COLO668 (cell line): ENCODE data around the gene RAPGEF1.
"Not testable (repeated sequence)": the region's sequence is repeated elsewhere in the genome, so short reads cannot be mapped to it uniquely, and the experiment has no call there.

Experiments used
- DNase-seq: peaks from one replicate; lab custom pipeline; 2025; ENCODE audit not compliant: unreplicated experiment; lab: John Stamatoyannopoulos, UW

RAPGEF1 gene

GRCh38 chr9:131673531-131673930, 66.3 kb downstream of the RAPGEF1 start:
- DNase-seq: no peak

GRCh38 chr9:131673068-131673467, 66.8 kb downstream of the RAPGEF1 start:
- no peak for DNase-seq

- no peak for DNase-seq
Observed at GRCh38 chr9:131672451-131672850, 67.4 kb downstream of the RAPGEF1 start.

GRCh38 chr9:131671133-131671520, 68.7 kb downstream of the RAPGEF1 start:
- no peak for DNase-seq

GRCh38 chr9:131670247-131671132, 69.4 kb downstream of the RAPGEF1 start:
- no peak for DNase-seq

- DNase-seq: no peak
Observed at GRCh38 chr9:131669269-131670157, 70.4 kb downstream of the RAPGEF1 start.

GRCh38 chr9:131668439-131669268, 71.2 kb downstream of the RAPGEF1 start:
- DNase-seq: peak; percentile 11

- no peak for DNase-seq
Observed at GRCh38 chr9:131668057-131668438, 71.8 kb downstream of the RAPGEF1 start.

- no peak for DNase-seq
Observed at GRCh38 chr9:131667576-131667975, 72.3 kb downstream of the RAPGEF1 start.

- no peak for DNase-seq
Observed at GRCh38 chr9:131666774-131667173, 73.1 kb downstream of the RAPGEF1 start.

GRCh38 chr9:131666029-131666428, 73.8 kb downstream of the RAPGEF1 start:
- no peak for DNase-seq

- no peak for DNase-seq
Observed at GRCh38 chr9:131663288-131663687, 76.6 kb downstream of the RAPGEF1 start.

GRCh38 chr9:131662289-131662621, 77.6 kb downstream of the RAPGEF1 start:
- DNase-seq: not testable (repeated sequence)

GRCh38 chr9:131661568-131662288, 78.1 kb downstream of the RAPGEF1 start:
- DNase-seq: no peak

GRCh38 chr9:131660466-131661405, 79.1 kb downstream of the RAPGEF1 start:
- DNase-seq: no peak

- no peak for DNase-seq
Observed at GRCh38 chr9:131658377-131659129, 81.3 kb downstream of the RAPGEF1 start.

- no peak for DNase-seq
Observed at GRCh38 chr9:131657940-131658339, 81.9 kb downstream of the RAPGEF1 start.

GRCh38 chr9:131657456-131657855, 82.4 kb downstream of the RAPGEF1 start:
- DNase-seq: peak; percentile 27

GRCh38 chr9:131657037-131657377, 82.9 kb downstream of the RAPGEF1 start:
- no peak for DNase-seq
